Keratinocyte (primary cell): ENCODE data around the gene UQCRH. TPM values are rescaled to one million over a fixed set of nuclear protein-coding genes. Genes with fewer than 3 reads are reported as not detected.

Experiments
- DNase-seq: peaks from one replicate; pipeline ENCODE4 v3.0.0-alpha.2; 2011; ENCODE audit warnings: low read depth, missing footprints, low spot score
- FAIRE-seq: peaks from 2 replicates; lab custom pipeline; 2011; peaks lifted over from hg19 to GRCh38; lab: Jason Lieb, UNC
- H2AFZ ChIP-seq: 2 replicates; pipeline ENCODE4 v1.6.0; 2012; ENCODE audit warnings: low read length, control low read depth, inconsistent platforms; ENCODE audit not compliant: control insufficient read depth
- H3K27ac ChIP-seq: 2 replicates; pipeline ENCODE4 v1.5.1; 2011; ENCODE audit warnings: low read length; ENCODE audit not compliant: control insufficient read depth, insufficient read depth
- H3K27me3 ChIP-seq: 3 replicates; pipeline ENCODE4 v1.6.0; 2011; ENCODE audit warnings: low read length; ENCODE audit not compliant: control insufficient read depth, insufficient read depth; ENCODE audit errors: extremely low read depth
- H3K36me3 ChIP-seq, 2 experiments: 2 replicates in 1 of 2; 3 replicates in 1 of 2; pipeline ENCODE4 v1.5.1; 2011; ENCODE audit warnings: low read length in 2 of 2, mild to moderate bottlenecking in 1 of 2; ENCODE audit not compliant: control insufficient read depth in 2 of 2, insufficient read depth in 2 of 2; ENCODE audit errors: extremely low read depth in 1 of 2
- H3K4me1 ChIP-seq: 3 replicates; pipeline ENCODE4 v1.5.1; 2011; ENCODE audit warnings: low read length; ENCODE audit not compliant: control insufficient read depth, insufficient read depth; ENCODE audit errors: extremely low read depth
- H3K4me2 ChIP-seq: 3 replicates; pipeline ENCODE4 v1.6.0; 2011; ENCODE audit warnings: low read depth, low read length; ENCODE audit not compliant: control insufficient read depth, insufficient read depth; ENCODE audit errors: extremely low read depth
- H3K4me3 ChIP-seq, 3 experiments: fragments of 200-600 bp in 1 of 3; sonication (generic) in 1 of 3; 2 replicates in 2 of 3; 3 replicates in 1 of 3; pipeline ENCODE4 v1.5.1; 2011 to 2016; ENCODE audit warnings: low read length in 3 of 3, mild to moderate bottlenecking in 3 of 3, control low read depth in 2 of 3, inconsistent platforms in 1 of 3, low read depth in 1 of 3, mixed read lengths in 1 of 3, mixed run types in 1 of 3, moderate library complexity in 1 of 3; ENCODE audit not compliant: control insufficient read depth in 2 of 3, insufficient read depth in 2 of 3; ENCODE audit errors: extremely low read depth in 1 of 3
- H3K79me2 ChIP-seq: 2 replicates; pipeline ENCODE4 v1.6.0; 2012; ENCODE audit warnings: low read length; ENCODE audit not compliant: control insufficient read depth, insufficient read depth
- H3K9ac ChIP-seq: 3 replicates; pipeline ENCODE4 v1.6.0; 2011; ENCODE audit warnings: low read length; ENCODE audit not compliant: control insufficient read depth, insufficient read depth; ENCODE audit errors: extremely low read depth
- H3K9me1 ChIP-seq: 3 replicates; pipeline ENCODE4 v1.6.0; 2011; ENCODE audit warnings: low read length; ENCODE audit not compliant: control insufficient read depth, insufficient read depth; ENCODE audit errors: extremely low read depth
- H3K9me3 ChIP-seq: 2 replicates; pipeline ENCODE4 v1.5.1; 2012; ENCODE audit warnings: low read depth, low read length; ENCODE audit not compliant: control insufficient read depth
- H4K20me1 ChIP-seq: 3 replicates; pipeline ENCODE4 v1.6.0; 2011; ENCODE audit warnings: low read length; ENCODE audit not compliant: control insufficient read depth, insufficient read depth; ENCODE audit errors: extremely low read depth
- CTCF ChIP-seq, 3 experiments: IDR thresholded peaks in 1 of 3; conservative IDR thresholded peaks in 1 of 3; optimal IDR thresholded peaks in 1 of 3; 2 replicates in 2 of 3; 3 replicates in 1 of 3; pipeline versions ENCODE3 to v1.5.1; 2011; ENCODE audit warnings: low read length in 3 of 3, mild to moderate bottlenecking in 3 of 3, moderate library complexity in 2 of 3, control low read depth in 1 of 3, inconsistent platforms in 1 of 3; ENCODE audit not compliant: insufficient read depth in 2 of 3; ENCODE audit errors: extremely low read depth in 1 of 3
- EZH2 ChIP-seq: IDR thresholded peaks from one replicate; pipeline ENCODE4 v1.6.1; 2012; ENCODE audit warnings: inconsistent platforms, mild to moderate bottlenecking, low read length, moderate library complexity
- dilution Hi-C: fragments of 300-500 bp; cut with MboI; formaldehyde crosslinking; loops from one replicate; pipeline ENCODE4 v1.7.0; 2020; ENCODE audit warnings: low sequenced_read_pairs; ENCODE audit not compliant: extremely low pct_ligation_motif_present
- polyA plus RNA-seq, 5 experiments: library from polyadenylated mRNA; depleted of rRNA in 3 of 5; stranded (reverse) in 3 of 5; stranded (forward) in 1 of 5; unstranded in 1 of 5; fragments of >200 nt; gene quantifications; 1 replicate in 1 of 5; 2 replicates in 3 of 5; 3 replicates in 1 of 5; pipeline versions ENCODE4 v1.2.1 to v1.2.3, GENCODE V29; 2011 to 2012; ENCODE audit warnings: missing spikeins in 2 of 5, low read depth in 1 of 5, low replicate concordance in 1 of 5

The UQCRH gene
- polyA plus RNA-seq, 1 donor (not counting 4 experiments of a cell fraction or from before 2014, with no cell fraction given) = 970 TPM

GRCh38 chr1:46295306-46295705 is 8.2 kb upstream of the UQCRH start:
- H3K79me2 ChIP-seq = peaks cover 22% of the 10 kb centered on the region
- H3K4me2 ChIP-seq = no peak overlapping the region
- no peak for DNase-seq
- TF ChIP-seq CTCF (optimal IDR thresholded peaks at IDR 0.05 in 1 of 3, IDR thresholded peaks at IDR 0.05 in 1 of 3, conservative IDR thresholded peaks at IDR 0.05 in 1 of 3; ENCODE audit: extremely low read depth in 1 of 3, insufficient read depth in 2 of 3, low read length in 3 of 3) = no peak
- TF ChIP-seq EZH2 = no peak
- no peak for FAIRE-seq
- no peaks in the 10 kb centered on the region for H3K27me3 ChIP-seq
- no peak overlapping the region for H3K4me3 ChIP-seq
- H2AFZ ChIP-seq = no peak overlapping the region
- no peaks in the 10 kb centered on the region for H4K20me1 ChIP-seq
- no peaks in the 10 kb centered on the region for H3K9me3 ChIP-seq
- H3K9me1 ChIP-seq = no peaks in the 10 kb centered on the region
- peaks cover 12 to 22% of the 10 kb centered on the region in 2 experiments for H3K36me3 ChIP-seq
- H3K9ac ChIP-seq = no peak overlapping the region
- dilution Hi-C loops = no loop called here
- no peaks in the 10 kb centered on the region for H3K4me1 ChIP-seq
- no peak overlapping the region for H3K27ac ChIP-seq

GRCh38 chr1:46298387-46298786 is 5.1 kb upstream of the UQCRH start:
- Histone ChIP-seq H3K79me2 (peaks cover 48% of the 10 kb centered on the region), H3K4me3 (no peak overlapping the region), H4K20me1 (no peaks in the 10 kb centered on the region), H3K36me3 (peaks cover 10 to 22% of the 10 kb centered on the region in 2 experiments), H2AFZ (no peak overlapping the region), H3K9ac (no peak overlapping the region), H3K27me3 (no peaks in the 10 kb centered on the region), H3K27ac (no peak overlapping the region), H3K9me3 (no peaks in the 10 kb centered on the region), H3K9me1 (no peaks in the 10 kb centered on the region), H3K4me2 (no peak overlapping the region), H3K4me1 (peaks cover 11% of the 10 kb centered on the region)
- no peak for DNase-seq
- no peak for FAIRE-seq
- dilution Hi-C loops = no loop called here
- no peak for TF ChIP-seq CTCF (optimal IDR thresholded peaks at IDR 0.05 in 1 of 3, IDR thresholded peaks at IDR 0.05 in 1 of 3, conservative IDR thresholded peaks at IDR 0.05 in 1 of 3; ENCODE audit: extremely low read depth in 1 of 3, insufficient read depth in 2 of 3, low read length in 3 of 3)
- TF ChIP-seq EZH2 = no peak
